IPS DF 19.7 (cell line): Measurements from ENCODE around the gene MAP2K2.

ENCODE experiments used
- DNase-seq: peaks from one replicate; pipeline ENCODE4 v3.0.0-alpha.2; 2013; ENCODE audit warnings: low read depth, low spot score

Gene MAP2K2

GRCh38 chr19:4060621-4061177, 63.2 kb downstream of the MAP2K2 start:
- no peak for DNase-seq

- no peak for DNase-seq
Measured at GRCh38 chr19:4059891-4060620, 63.9 kb downstream of the MAP2K2 start.

GRCh38 chr19:4059453-4059871, 64.5 kb downstream of the MAP2K2 start:
- no peak for DNase-seq

DNA sequence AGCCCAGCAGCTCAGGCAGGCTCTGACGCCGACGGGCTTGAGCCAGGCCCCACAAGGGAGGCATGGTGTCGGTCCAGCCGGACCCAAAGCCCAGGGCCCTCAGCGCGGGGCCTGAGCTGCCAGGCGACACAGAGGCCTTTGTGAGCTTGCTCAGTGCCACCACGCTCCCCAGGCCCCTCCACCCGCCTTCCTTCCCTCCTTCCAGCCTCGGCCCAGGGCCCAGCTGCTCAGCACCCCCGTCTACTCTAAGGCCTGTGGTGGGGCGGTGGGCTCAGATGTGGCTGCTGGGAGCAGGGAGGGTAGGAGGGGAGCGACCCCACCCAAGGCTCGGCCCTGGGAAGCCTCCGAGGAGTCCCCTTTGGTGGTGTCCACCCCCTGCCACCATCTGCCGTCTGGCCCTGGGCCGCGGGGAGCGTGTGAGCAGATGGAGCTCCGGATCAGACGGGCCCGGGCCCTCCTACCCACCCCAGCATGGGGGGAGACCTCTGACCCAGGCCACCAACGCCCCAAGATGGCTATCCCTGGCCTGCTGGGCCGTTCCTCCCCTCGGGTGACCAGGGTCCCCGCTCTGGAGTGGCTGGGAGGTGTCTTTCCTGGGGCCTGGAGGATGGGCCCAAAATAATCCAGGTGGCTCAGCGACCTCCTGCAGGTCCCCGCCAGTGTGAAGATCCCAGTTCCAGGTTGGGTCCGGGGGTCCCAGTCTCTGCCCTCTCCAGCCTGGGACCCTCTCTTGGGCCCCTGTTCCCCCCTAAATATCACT, 65.0 kb downstream of the MAP2K2 start:
- DNase-seq = no peak

DNA sequence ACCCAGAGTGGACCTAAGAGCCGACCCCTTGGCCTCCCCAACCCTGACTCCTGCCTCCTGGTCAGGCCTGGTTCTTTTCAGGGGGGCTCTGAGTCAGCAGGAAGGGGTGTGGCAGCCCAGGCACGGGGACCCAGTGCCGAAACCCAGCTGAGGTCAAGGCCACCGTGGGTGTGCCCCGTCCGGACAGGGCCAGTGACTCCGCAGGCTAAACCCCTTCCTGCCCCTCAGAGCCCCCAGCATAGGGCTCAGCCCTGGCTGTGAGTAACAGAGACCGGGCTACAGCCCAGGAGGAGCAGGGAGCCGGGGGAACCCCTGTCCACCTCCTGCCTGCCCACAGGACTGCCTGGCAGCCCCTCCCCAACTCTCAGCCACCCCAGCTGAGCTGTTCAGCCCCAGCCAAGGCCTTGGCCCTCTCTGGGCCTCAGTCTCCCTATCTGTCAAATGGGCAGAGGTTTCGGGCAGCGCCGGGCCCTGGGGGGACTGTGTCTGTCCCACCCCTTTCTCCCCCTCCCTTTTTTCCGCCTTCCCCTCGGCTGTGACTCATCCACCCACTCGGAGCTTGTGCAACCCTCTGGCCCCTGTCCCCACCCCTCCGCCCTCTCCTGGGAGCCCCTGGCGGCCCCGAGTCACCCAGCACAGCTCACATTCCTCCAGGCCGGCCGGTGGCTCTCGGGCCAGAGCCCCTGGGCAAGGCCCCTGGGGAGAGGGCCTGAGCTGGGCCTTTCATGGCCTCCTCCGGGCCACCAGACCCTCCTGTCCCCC, 65.8 kb downstream of the MAP2K2 start:
- DNase-seq = no peak

DNA sequence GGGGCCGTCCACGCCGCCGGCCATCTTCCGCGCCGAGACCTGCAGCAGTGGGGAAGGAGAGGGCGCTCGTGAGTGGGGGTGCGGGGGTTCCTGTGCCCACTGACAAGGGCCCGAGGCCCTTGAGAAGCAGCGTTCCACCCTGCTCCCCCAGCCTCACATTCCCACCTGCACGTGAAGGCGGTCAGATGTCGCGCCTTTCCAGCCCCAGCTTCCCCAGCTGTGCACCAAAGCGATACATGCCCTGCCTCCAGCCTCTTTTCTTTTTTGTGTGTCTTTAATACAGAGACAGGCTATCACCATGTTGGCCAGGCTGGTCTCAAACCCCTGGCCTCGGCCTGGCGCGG, 68.7 kb downstream of the MAP2K2 start:
- no peak for DNase-seq

- no peak for DNase-seq
Measured at GRCh38 chr19:4054441-4055208, 69.3 kb downstream of the MAP2K2 start.

DNA sequence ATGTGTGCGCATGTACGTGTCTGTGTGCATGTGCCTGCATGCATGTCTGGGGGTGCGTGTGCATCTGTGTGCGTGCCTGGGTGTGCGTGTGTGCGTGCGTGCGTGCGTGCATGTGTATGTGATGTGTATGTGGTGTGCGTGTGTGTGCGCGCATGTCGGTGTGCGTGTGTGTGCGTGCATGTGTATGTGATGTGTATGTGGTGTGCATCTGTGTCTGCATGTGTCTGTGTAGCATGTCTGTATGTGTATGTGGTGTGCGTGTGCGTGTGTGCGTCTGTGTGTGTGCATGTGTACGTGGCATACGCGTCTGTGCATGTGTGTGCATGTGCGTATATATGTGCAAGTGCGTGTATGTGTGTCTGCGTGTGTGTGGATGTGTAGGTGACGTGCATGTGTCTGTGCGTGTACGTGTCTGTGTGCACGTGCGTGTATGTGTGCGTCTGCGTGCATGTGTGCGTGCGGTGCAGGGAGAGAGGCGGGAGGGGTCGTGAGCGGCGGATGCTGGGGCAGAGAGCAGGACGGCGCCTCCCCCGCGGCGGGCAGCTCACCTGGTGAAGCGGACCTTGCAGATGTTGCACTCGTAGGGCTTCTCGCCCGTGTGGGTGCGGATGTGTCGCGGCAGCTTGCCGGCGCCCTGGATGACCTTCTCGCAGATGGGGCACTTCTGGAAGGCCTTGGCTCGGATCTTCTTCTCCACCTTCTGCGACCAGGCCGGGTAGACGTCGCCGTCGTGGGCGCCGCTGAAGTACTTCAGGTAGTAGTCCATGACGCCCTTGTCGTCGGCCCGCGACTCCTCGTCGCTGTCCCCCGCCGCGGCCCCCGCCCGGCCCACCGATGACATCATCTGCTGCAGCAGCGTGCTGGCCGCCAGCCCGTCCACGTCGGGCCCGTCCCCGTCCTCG, 70.2 kb downstream of the MAP2K2 start:
- no peak for DNase-seq

DNA sequence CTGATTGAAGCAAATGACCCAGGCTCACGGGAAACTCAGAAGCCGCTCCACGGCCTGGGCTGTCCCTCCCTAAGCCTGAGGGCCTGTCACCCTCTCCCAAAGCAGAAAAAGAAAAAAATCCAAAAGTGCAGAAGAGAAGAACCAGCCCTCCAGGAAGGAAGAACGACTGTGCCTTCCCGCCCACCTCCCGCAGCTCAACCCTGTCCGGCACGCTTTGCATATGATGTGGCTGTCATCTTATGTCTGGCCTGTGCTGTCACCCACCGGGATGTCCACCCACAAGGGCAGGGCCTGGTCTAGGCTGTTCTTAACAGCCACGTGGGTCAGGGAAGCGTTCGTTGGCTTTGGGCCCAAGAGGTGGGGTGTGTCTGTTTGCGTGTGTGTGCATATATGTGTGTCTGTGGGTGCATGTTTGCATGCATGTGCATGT, 70.9 kb downstream of the MAP2K2 start:
- no peak for DNase-seq

GRCh38 chr19:4052114-4052992, 71.6 kb downstream of the MAP2K2 start:
- no peak for DNase-seq

- no peak for DNase-seq
Measured at GRCh38 chr19:4051175-4052101, 72.5 kb downstream of the MAP2K2 start.

DNA sequence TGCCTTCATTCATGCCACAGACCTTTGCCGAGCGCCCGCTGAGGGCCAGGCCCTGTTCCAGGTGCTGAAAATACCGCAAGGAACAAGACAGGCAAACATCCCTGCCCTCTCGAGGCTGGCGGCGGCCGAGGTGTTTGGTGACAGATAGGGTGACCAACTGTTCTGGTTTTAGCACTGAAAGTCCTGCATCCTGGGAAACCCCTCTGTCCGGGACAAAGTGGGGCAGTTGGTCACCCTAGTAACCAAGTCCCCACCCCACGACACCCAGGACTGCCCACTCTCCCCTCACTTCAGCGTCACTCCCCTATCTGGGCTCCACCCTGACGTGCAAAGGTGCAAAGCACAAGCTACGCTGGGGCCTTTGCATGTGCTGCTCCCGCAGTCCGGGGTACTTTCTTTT, 74.5 kb downstream of the MAP2K2 start:
- DNase-seq = no peak

DNA sequence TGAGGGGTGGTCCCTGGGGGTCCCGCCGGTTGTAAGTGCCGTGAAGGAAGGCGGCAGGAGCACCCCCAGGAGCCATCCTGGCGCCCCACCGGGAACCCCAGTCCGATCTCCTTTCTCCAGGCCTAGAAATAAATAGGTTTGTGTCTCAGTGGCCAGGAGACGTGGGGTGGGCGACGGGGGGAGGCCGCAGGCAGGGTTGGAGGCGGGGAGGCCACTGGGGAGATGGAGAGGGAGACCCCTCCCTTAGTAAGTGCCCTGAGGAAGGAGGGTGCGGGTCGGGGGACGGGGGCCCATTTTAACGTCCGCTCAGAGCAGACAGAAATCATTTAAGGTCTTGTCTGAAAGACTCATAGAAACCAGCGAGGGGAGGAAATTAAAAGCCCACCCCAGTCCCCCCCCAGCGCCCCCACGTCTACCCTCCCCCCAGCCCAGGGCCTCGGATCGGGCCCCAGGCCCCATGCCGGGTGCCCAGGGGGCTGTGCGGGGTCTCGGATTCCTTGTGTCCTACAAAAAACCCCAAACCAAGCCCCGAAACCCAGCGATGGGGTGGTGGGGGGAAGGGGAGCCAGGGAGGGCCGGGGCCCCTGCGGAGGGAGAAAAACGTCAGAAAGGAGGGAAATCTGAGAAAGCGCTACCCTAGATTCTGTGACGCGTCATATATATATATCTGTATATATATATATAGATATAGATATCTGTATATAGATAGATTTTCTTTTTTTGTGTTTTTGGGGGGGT, 76.8 kb downstream of the MAP2K2 start:
- no peak for DNase-seq

DNA sequence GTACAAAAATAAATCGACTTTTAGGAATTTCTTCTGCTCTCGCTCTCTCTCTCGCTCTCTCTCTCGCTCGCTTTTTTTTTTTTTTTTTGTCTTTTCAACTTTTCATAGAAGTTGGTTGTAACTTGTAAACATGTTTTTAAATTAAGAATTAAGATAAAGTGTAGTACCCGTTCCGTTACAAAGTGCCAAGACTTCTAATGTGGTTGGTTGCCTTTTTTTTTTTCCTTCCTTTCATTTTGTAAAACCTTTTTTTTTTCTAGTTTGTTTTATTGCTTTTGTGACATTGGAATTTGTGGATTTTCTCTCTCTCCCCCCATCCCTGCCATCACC, 77.6 kb downstream of the MAP2K2 start:
- no peak for DNase-seq

DNA sequence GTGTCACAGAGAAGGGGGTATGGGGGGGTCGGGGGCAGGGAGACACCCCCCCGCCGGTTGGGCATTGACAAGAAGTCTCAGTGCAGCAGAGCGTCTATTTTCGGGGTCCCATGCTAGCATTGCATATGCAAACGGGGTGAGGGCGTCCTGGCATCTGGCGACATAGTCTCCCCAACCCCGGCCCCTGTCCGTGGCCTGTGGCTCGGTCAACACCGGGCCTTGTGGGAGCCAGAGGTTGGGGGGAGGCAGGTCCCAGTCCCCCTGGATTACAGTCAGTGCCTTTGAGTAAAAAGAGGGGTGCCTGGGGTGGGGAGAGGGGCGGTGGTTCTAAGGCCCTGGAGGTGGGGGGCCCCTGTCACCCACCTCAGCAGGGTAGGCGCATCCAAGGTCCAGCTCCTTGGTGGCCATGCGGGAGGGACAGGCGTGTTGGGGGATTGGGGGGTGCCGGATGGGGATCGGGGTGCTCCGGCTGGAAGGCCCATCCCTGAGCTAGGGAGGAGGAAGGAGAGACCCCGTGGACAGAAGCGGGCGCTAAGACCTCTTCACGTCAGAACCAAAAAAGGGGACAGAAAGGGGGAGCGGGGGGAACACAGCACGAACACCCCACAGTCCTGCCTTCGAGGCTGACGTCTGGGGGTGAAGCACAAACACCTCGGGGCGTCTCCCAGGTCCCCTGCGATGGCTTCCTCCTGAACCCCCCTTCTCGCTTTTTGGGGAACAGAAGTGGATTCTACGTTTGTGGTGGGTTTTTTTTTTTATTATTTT, 78.1 kb downstream of the MAP2K2 start:
- DNase-seq = no peak

GRCh38 chr19:4044990-4045465, 78.9 kb downstream of the MAP2K2 start:
- DNase-seq = no peak
